Activated CD8-positive, alpha-beta T cell treated with anti-CD3 and anti-CD28 coated beads for 36 hours (primary cell): ENCODE data around the gene MBNL1. TPM values are rescaled to one million over a fixed set of nuclear protein-coding genes. Genes with fewer than 3 reads are reported as not detected.

Experiments
- ATAC-seq: fragments of 200-7000 bp; cut with Tn5 transposase; one replicate; pipeline ENCODE4 v1.10.0; 2021; ENCODE audit warnings: mild to moderate bottlenecking, moderate library complexity
- CTCF ChIA-PET: fragments of 350-600 bp; sonication (Branson Sonifier 250); formaldehyde crosslinking; loops from one replicate; lab custom pipeline; 2021; ENCODE audit warnings: antibody characterized with exemption; lab: Charles Lee
- POLR2A ChIA-PET: fragments of 350-600 bp; sonication (Branson Sonifier 250); formaldehyde crosslinking; loops from one replicate; lab custom pipeline; 2021; ENCODE audit warnings: antibody characterized with exemption; lab: Charles Lee
- DNase-seq: peaks from one replicate; pipeline ENCODE4 v3.0.0-alpha.2; 2020
- H3K27ac Mint-ChIP-seq: one replicate; pipeline ENCODE4 v1.8.0; 2021; ENCODE audit warnings: mild to moderate bottlenecking, mixed read lengths
- H3K27me3 Mint-ChIP-seq: one replicate; pipeline ENCODE4 v1.8.0; 2021; ENCODE audit warnings: mixed read lengths
- H3K36me3 Mint-ChIP-seq: one replicate; pipeline ENCODE4 v1.8.0; 2021; ENCODE audit warnings: low read depth, mixed read lengths
- H3K4me1 Mint-ChIP-seq: one replicate; pipeline ENCODE4 v1.8.0; 2021; ENCODE audit warnings: low read depth, mixed read lengths
- H3K4me3 Mint-ChIP-seq: one replicate; pipeline ENCODE4 v1.8.0; 2021; ENCODE audit warnings: mild to moderate bottlenecking, moderate library complexity, mixed read lengths
- H3K9me3 Mint-ChIP-seq: one replicate; pipeline ENCODE4 v1.8.0; 2021; ENCODE audit warnings: mixed read lengths
- CTCF ChIP-seq: fragments of 200-600 bp; IDR thresholded peaks from one replicate; pipeline ENCODE4 v1.8.0; 2022; ENCODE audit warnings: antibody characterized with exemption, mild to moderate bottlenecking
- intact Hi-C: fragments of 100-400 bp; cut with micrococcal nuclease; formaldehyde crosslinking; loops from one replicate; pipeline ENCODE4 v1.10.0; 2022
- total RNA-seq, 2 experiments: library from RNA; stranded (reverse); gene quantifications; one replicate each; pipeline ENCODE4 v1.2.3, GENCODE V29; 2021

MBNL1 gene
- total RNA-seq, 2 experiments from 2014 or later, result 341 to 360 TPM

- H3K4me1 Mint-ChIP-seq, result peaks cover 71% of the 10 kb centered on the region
- ChIA-PET CTCF (interaction anchor here (0.8 to 2.2 kb wide), 8 partner anchors 8 to 1067 kb away, joined by 3 to 8 read pairs (median 3); no protein-coding TSS in a partner anchor), POLR2A (interaction anchor here (0.6 kb wide), 1 partner anchor 100 kb away, joined by 3 read pairs; no protein-coding TSS in a partner anchor)
- H3K4me3 Mint-ChIP-seq, result peak overlapping the region; percentile 64
- ATAC-seq (no peak), DNase-seq (no peak)
- intact Hi-C loops, result no loop called here
- H3K27ac Mint-ChIP-seq, result peak overlapping the region; percentile 89
- H3K36me3 Mint-ChIP-seq, result peaks cover 26% of the 10 kb centered on the region
- no peak for TF ChIP-seq CTCF
- no peaks in the 10 kb centered on the region for H3K27me3 Mint-ChIP-seq
- no peaks in the 10 kb centered on the region for H3K9me3 Mint-ChIP-seq
These were observed 113.8 kb downstream of the MBNL1 start for GRCh38 chr3:152382312-152383135.

- peaks cover 70% of the 10 kb centered on the region for H3K4me1 Mint-ChIP-seq
- no peaks in the 10 kb centered on the region for H3K27me3 Mint-ChIP-seq
- peak overlapping the region; percentile 89 for H3K27ac Mint-ChIP-seq
- no peaks in the 10 kb centered on the region for H3K9me3 Mint-ChIP-seq
- ATAC-seq (peak; percentile 22), DNase-seq (no peak)
- ChIA-PET POLR2A (no interaction called here), CTCF (interaction anchor here (0.8 to 2.2 kb wide), 5 partner anchors 9 to 1067 kb away, joined by 3 to 8 read pairs (median 3); no protein-coding TSS in a partner anchor)
- no peak for TF ChIP-seq CTCF
- peaks cover 24% of the 10 kb centered on the region for H3K36me3 Mint-ChIP-seq
- intact Hi-C loops, result no loop called here
- H3K4me3 Mint-ChIP-seq, result no peak overlapping the region
These were observed 114.4 kb downstream of the MBNL1 start for GRCh38 chr3:152383136-152383606.

- POLR2A ChIA-PET, result no interaction called here
- ATAC-seq, result peak; percentile 84
- CTCF ChIA-PET, result interaction anchor here (0.7 kb wide), 1 partner anchor 15 kb away, joined by 3 read pairs; no protein-coding TSS in a partner anchor
- TF ChIP-seq CTCF, result no peak
- peak; percentile 28 for DNase-seq
- peaks cover 28% of the 10 kb centered on the region for H3K36me3 Mint-ChIP-seq
- H3K27ac Mint-ChIP-seq, result peak overlapping the region; percentile 70
- peaks cover 74% of the 10 kb centered on the region for H3K4me1 Mint-ChIP-seq
- no peaks in the 10 kb centered on the region for H3K27me3 Mint-ChIP-seq
- no peak overlapping the region for H3K4me3 Mint-ChIP-seq
- no peaks in the 10 kb centered on the region for H3K9me3 Mint-ChIP-seq
- intact Hi-C loops, result no loop called here
These were observed 115.7 kb downstream of the MBNL1 start for GRCh38 chr3:152384412-152384811.

- peaks cover 25% of the 10 kb centered on the region for H3K36me3 Mint-ChIP-seq
These were observed 117.0 kb downstream of the MBNL1 start for GRCh38 chr3:152385761-152386160.

More at GRCh38 chr3:152385761-152386160, 117.0 kb downstream of the MBNL1 start:
- H3K27ac Mint-ChIP-seq, result peak overlapping the region; percentile 66
- no peaks in the 10 kb centered on the region for H3K27me3 Mint-ChIP-seq
- no peak overlapping the region for H3K4me3 Mint-ChIP-seq
- ATAC-seq (no peak), DNase-seq (no peak)
- CTCF ChIA-PET, result no interaction called here
- no peak for TF ChIP-seq CTCF
- intact Hi-C loops, result no loop called here
- H3K9me3 Mint-ChIP-seq, result no peaks in the 10 kb centered on the region
- H3K4me1 Mint-ChIP-seq, result peaks cover 71% of the 10 kb centered on the region
- POLR2A ChIA-PET, result no interaction called here
